ENCODE measurements around the gene SGTB.
"Not testable (repeated sequence)": the region's sequence is repeated elsewhere in the genome, so short reads cannot be mapped to it uniquely, and the experiment has no call there.

The SGTB gene

GRCh38 chr5:65663804-65664521, 57.9 kb downstream of the SGTB start:
- no peak for DNase-seq

GRCh38 chr5:65654713-65655112, 67.2 kb downstream of the SGTB start:
- DNase-seq: no peak

GRCh38 chr5:65651144-65651543, 70.8 kb downstream of the SGTB start:
- DNase-seq: no peak

- no peak for DNase-seq
Observed at GRCh38 chr5:65647941-65648340, 74.0 kb downstream of the SGTB start.

GRCh38 chr5:65646938-65647337, 75.0 kb downstream of the SGTB start:
- DNase-seq: no peak

GRCh38 chr5:65640240-65640639, 81.7 kb downstream of the SGTB start:
- no peak for DNase-seq

GRCh38 chr5:65630981-65631380, 90.9 kb downstream of the SGTB start:
- DNase-seq: no peak

GRCh38 chr5:65625743-65626142, 96.2 kb downstream of the SGTB start:
- DNase-seq: no peak

GRCh38 chr5:65624571-65625555, 97.0 kb downstream of the SGTB start, which contains the start of the genes SHLD3 and TRAPPC13:
Gene SHLD3, plus strand, starts transcription at chr5:65625027. Its CDS starts 4,561 bp downstream, at chr5:65629588.
Gene TRAPPC13, plus strand, starts transcription at chr5:65625027. Its CDS starts 34 bp downstream, at chr5:65625061.
- peak; percentile 84 for DNase-seq

- DNase-seq: peak; percentile 84
Observed at GRCh38 chr5:65624025-65624570, 97.8 kb downstream of the SGTB start, which contains the start of gene TRIM23. Gene TRIM23, minus strand, starts transcription at chr5:65624333. Its CDS starts 59 bp downstream, at chr5:65624274.

- no peak for DNase-seq
Observed at GRCh38 chr5:65623482-65623881, 98.4 kb downstream of the SGTB start.

GRCh38 chr5:65621961-65622360, 99.9 kb downstream of the SGTB start:
- not testable (repeated sequence) for DNase-seq

GRCh38 chr5:65620021-65620420, 101.9 kb downstream of the SGTB start:
- no peak for DNase-seq
